Smooth muscle cell (in vitro differentiated cells): Measurements from ENCODE around the gene LTBP1. TPM values are rescaled to one million over a fixed set of nuclear protein-coding genes. Genes with fewer than 3 reads are reported as not detected.

Experiments used
- DNase-seq: peaks from one replicate; lab custom pipeline; 2025; ENCODE audit not compliant: unreplicated experiment; lab: John Stamatoyannopoulos, UW
- H2AFZ ChIP-seq: fragments of 200-600 bp; sonication (generic); 2 replicates; pipeline ENCODE4 v1.6.0; 2016; ENCODE audit warnings: antibody characterized with exemption, low read depth, mild to moderate bottlenecking
- H3F3A ChIP-seq: fragments of 200-600 bp; sonication (generic); 2 replicates; pipeline ENCODE4 v1.6.0; 2017; ENCODE audit warnings: antibody characterized with exemption, low read depth
- H3K27ac ChIP-seq: fragments of 200-600 bp; sonication (generic); 2 replicates; pipeline ENCODE4 v1.5.1; 2016; ENCODE audit warnings: low read depth, mild to moderate bottlenecking
- H3K27me3 ChIP-seq: fragments of 200-600 bp; sonication (generic); 2 replicates; pipeline ENCODE4 v1.6.1; 2016; ENCODE audit warnings: low read depth, mild to moderate bottlenecking
- H3K36me3 ChIP-seq: fragments of 200-600 bp; sonication (generic); 2 replicates; pipeline ENCODE4 v1.5.1; 2016; ENCODE audit warnings: low read depth
- H3K4me1 ChIP-seq: fragments of 200-600 bp; sonication (generic); 2 replicates; pipeline ENCODE4 v1.5.1; 2016; ENCODE audit warnings: low read depth
- H3K4me2 ChIP-seq: fragments of 200-600 bp; sonication (generic); 2 replicates; pipeline ENCODE4 v1.6.0; 2016; ENCODE audit warnings: mild to moderate bottlenecking
- H3K4me3 ChIP-seq: fragments of 200-600 bp; sonication (generic); 2 replicates; pipeline ENCODE4 v1.5.1; 2016; ENCODE audit warnings: mild to moderate bottlenecking
- H3K79me2 ChIP-seq: fragments of 200-600 bp; sonication (generic); 2 replicates; pipeline ENCODE4 v1.6.0; 2016; ENCODE audit warnings: low read depth, mild to moderate bottlenecking
- H3K9ac ChIP-seq: fragments of 200-600 bp; sonication (generic); 2 replicates; pipeline ENCODE4 v1.6.0; 2016; ENCODE audit warnings: low read depth
- H3K9me3 ChIP-seq: fragments of 200-600 bp; sonication (generic); replicated peaks from 2 replicates; pipeline ENCODE4 v1.5.1; 2016; ENCODE audit warnings: low read depth
- H4K20me1 ChIP-seq: fragments of 200-600 bp; sonication (generic); 2 replicates; pipeline ENCODE4 v1.6.0; 2016; ENCODE audit warnings: low read depth
- WGBS: methylation state at CpG from one replicate; pipeline ENCODE4 v1.1.7; 2016; ENCODE audit warnings: low lambda C conversion rate; 5-methylcytosine and 5-hydroxymethylcytosine counted together
- polyA plus RNA-seq: library from polyadenylated mRNA; unstranded; fragments of >200 nt; fragmentation: Nextera tagmentation; extraction: Ambion mirVana; gene quantifications from 2 replicates; pipeline ENCODE4 v1.2.1, GENCODE V29; 2016
- total RNA-seq: library from RNA; depleted of rRNA; stranded (reverse); fragments of >200 nt; gene quantifications from 2 replicates; pipeline ENCODE4 v1.2.3, GENCODE V29; 2014
- TF ChIP-seq, protein P1 (sequence below): fragments of 200-600 bp; sonication (generic); IDR thresholded peaks from 2 replicates; pipeline ENCODE4 v1.5.1; 2017; ENCODE audit warnings: borderline replicate concordance, mild to moderate bottlenecking, antibody characterized with exemption; ENCODE audit not compliant: insufficient read depth, poor library complexity, severe bottlenecking

The LTBP1 gene
- total and polyA plus RNA-seq, 2 experiments from 2014 or later: 146 to 250 TPM

DNA sequence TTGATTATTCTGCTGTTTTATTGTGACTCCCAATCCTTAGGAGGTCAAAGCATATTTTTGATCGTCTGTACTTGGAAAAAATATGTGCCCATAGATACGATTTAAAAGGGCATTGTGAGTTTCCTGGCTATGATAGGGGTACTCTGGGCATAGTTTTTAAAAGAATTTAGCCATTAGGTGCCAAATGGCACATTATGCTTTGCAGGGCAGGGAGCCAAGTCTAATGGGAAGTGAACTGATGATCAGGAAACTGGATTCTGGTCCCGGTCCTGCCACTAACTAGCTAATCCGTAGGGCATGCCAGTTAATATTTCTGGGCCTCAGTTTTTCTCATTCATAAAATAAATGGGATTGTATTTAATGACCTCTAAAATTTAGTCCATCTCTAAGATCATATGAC is 189.3 kb downstream of the LTBP1 start:
- peaks cover 22% of the 10 kb centered on the region for H3F3A ChIP-seq
- no peak for DNase-seq
- H3K27ac ChIP-seq: peak overlapping the region; percentile 95
- WGBS: 38% methylated on average over 4 of the region's 4 CpGs
- peak overlapping the region; percentile 87 for H3K4me2 ChIP-seq
- peaks cover 18% of the 10 kb centered on the region for H3K4me1 ChIP-seq
- TF ChIP-seq, protein P1, sequence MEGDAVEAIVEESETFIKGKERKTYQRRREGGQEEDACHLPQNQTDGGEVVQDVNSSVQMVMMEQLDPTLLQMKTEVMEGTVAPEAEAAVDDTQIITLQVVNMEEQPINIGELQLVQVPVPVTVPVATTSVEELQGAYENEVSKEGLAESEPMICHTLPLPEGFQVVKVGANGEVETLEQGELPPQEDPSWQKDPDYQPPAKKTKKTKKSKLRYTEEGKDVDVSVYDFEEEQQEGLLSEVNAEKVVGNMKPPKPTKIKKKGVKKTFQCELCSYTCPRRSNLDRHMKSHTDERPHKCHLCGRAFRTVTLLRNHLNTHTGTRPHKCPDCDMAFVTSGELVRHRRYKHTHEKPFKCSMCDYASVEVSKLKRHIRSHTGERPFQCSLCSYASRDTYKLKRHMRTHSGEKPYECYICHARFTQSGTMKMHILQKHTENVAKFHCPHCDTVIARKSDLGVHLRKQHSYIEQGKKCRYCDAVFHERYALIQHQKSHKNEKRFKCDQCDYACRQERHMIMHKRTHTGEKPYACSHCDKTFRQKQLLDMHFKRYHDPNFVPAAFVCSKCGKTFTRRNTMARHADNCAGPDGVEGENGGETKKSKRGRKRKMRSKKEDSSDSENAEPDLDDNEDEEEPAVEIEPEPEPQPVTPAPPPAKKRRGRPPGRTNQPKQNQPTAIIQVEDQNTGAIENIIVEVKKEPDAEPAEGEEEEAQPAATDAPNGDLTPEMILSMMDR: no peak
- H3K4me3 ChIP-seq: peak overlapping the region; percentile 57
- H3K36me3 ChIP-seq: no peaks in the 10 kb centered on the region
- H4K20me1 ChIP-seq: no peaks in the 10 kb centered on the region
- no peaks in the 10 kb centered on the region for H3K27me3 ChIP-seq
- peaks cover 55% of the 10 kb centered on the region for H3K79me2 ChIP-seq
- no peaks in the 10 kb centered on the region for H3K9me3 ChIP-seq
- H3K9ac ChIP-seq: peak overlapping the region; percentile 92
- no peak overlapping the region for H2AFZ ChIP-seq

DNA sequence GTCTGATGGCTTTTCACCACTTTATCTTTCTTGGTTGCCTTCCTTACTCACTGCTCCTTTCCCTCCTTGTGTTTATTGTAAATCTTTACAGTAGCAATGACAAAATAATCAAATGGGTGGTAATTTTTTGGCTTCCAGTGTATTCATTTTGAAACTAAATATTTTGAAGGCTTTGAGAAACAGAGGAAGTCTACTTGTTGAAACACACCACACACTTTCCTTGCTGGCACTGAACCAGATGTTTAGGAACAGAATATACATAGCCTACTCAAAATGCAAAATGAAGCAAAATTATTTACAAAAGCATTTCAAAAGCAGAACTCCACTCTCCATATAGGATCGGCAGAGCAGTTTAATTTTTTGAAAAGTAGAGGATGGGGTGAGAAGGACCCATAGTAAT is 189.8 kb downstream of the LTBP1 start:
- peak overlapping the region; percentile 92 for H3K9ac ChIP-seq
- no peaks in the 10 kb centered on the region for H3K36me3 ChIP-seq
- TF ChIP-seq, protein P1: no peak
- no peaks in the 10 kb centered on the region for H3K27me3 ChIP-seq
- peak overlapping the region; percentile 95 for H3K27ac ChIP-seq
- H2AFZ ChIP-seq: no peak overlapping the region
- peaks cover 22% of the 10 kb centered on the region for H3F3A ChIP-seq
- H3K4me2 ChIP-seq: peak overlapping the region; percentile 87
- H3K4me1 ChIP-seq: peaks cover 18% of the 10 kb centered on the region
- H3K79me2 ChIP-seq: peaks cover 59% of the 10 kb centered on the region
- DNase-seq: no peak
- H3K4me3 ChIP-seq: peak overlapping the region; percentile 57
- no peaks in the 10 kb centered on the region for H4K20me1 ChIP-seq
- no peaks in the 10 kb centered on the region for H3K9me3 ChIP-seq
- WGBS: 79% methylated on average over 1 of the region's 1 CpG

DNA sequence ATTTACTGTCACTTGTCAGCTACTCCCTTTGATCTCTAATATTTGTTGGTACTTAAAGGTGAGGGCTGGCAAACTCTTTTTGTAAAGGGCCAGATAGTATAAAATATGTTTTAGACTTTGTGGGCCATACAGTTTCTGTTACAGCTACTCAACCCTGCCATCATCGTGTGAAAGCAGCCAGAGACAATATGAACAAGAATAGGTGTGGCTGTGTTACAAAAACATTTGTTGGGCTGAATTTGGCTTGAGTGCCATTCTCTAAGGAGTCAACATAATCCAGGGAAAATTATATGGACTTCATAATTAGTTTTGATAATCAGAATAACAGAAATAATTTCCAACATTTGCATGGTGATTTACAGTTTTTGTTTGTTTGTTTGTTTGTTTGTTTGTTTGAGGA is 190.6 kb downstream of the LTBP1 start:
- H4K20me1 ChIP-seq: no peaks in the 10 kb centered on the region
- DNase-seq: no peak
- peaks cover 22% of the 10 kb centered on the region for H3F3A ChIP-seq
- no peaks in the 10 kb centered on the region for H3K9me3 ChIP-seq
- H3K79me2 ChIP-seq: peaks cover 63% of the 10 kb centered on the region
- peaks cover 18% of the 10 kb centered on the region for H3K4me1 ChIP-seq
- peak overlapping the region; percentile 57 for H3K4me3 ChIP-seq
- TF ChIP-seq, protein P1: no peak
- no peaks in the 10 kb centered on the region for H3K36me3 ChIP-seq
- H3K9ac ChIP-seq: peak overlapping the region; percentile 92
- no peak overlapping the region for H2AFZ ChIP-seq
- 79% methylated on average over 1 of the region's 1 CpG for WGBS
- H3K4me2 ChIP-seq: peak overlapping the region; percentile 87
- H3K27ac ChIP-seq: peak overlapping the region; percentile 95
- H3K27me3 ChIP-seq: no peaks in the 10 kb centered on the region

DNA sequence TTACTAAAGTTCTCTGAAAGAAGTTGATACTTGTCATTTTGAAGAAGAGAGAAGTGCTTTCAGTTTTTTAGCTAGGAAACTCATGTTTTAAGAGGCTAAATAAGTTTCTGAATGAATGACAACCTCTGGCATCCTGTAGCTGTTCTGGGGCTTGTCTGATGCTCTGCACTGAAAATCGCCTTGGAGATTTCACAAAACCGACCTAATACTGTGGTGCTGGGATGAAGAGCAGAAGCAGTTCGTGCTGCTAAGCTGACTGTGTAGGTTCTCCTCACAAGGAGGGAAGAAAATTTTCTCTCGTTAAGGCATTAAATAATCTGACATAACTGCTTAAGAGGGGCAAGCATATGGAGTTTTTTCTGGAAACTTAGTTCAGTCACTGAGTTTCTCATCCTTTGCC is 193.2 kb downstream of the LTBP1 start:
- no peaks in the 10 kb centered on the region for H3K27me3 ChIP-seq
- H3K9ac ChIP-seq: no peak overlapping the region
- H3K36me3 ChIP-seq: no peaks in the 10 kb centered on the region
- H3K27ac ChIP-seq: no peak overlapping the region
- H3K79me2 ChIP-seq: peaks cover 88% of the 10 kb centered on the region
- no peaks in the 10 kb centered on the region for H4K20me1 ChIP-seq
- H3K4me2 ChIP-seq: peak overlapping the region; percentile 53
- no peaks in the 10 kb centered on the region for H3K9me3 ChIP-seq
- H3K4me1 ChIP-seq: peaks cover 7% of the 10 kb centered on the region
- no peak overlapping the region for H2AFZ ChIP-seq
- no peak for DNase-seq
- H3F3A ChIP-seq: peaks cover 7% of the 10 kb centered on the region
- TF ChIP-seq, protein P1: no peak
- H3K4me3 ChIP-seq: no peak overlapping the region
- 50% methylated on average over 4 of the region's 4 CpGs for WGBS
